ENCODE results near the gene ENSA.
A peak's percentile ranks its signal among the peaks of the same experiment; 100 is the strongest.

Gene ENSA

GRCh38 chr1:150576367-150576711, 53.1 kb downstream of the ENSA start:
- H3K9ac ChIP-seq (ENCODE audit: low read depth, low read length, poor library complexity, severe bottlenecking): peak overlapping the region; percentile 97
- no peak overlapping the region for H2AFZ ChIP-seq (ENCODE audit: low read length)
- H3K79me2 ChIP-seq (ENCODE audit: insufficient read depth, low read length): peaks cover 87% of the 10 kb centered on the region
- no peaks in the 10 kb centered on the region for H3K9me2 ChIP-seq (replicated peaks; ENCODE audit: low read depth, low read length)
- peak overlapping the region; percentile 97 for H3K4me3 ChIP-seq (ENCODE audit: low read length, poor library complexity, severe bottlenecking)
- peaks cover 16% of the 10 kb centered on the region for H3K27me3 ChIP-seq (ENCODE audit: insufficient read depth, low read length, poor library complexity, severe bottlenecking)
- peaks cover 49% of the 10 kb centered on the region for H3K4me1 ChIP-seq (ENCODE audit: insufficient read depth, low read length, poor library complexity, severe bottlenecking)
- peak overlapping the region; percentile 99 for H3K4me2 ChIP-seq (ENCODE audit: low read depth, low read length, poor library complexity, severe bottlenecking)
- H3K9me3 ChIP-seq (ENCODE audit: insufficient read depth, low read depth, low read length): no peaks in the 10 kb centered on the region
- no peaks in the 10 kb centered on the region for H3F3A ChIP-seq (ENCODE audit: low read depth)
- peaks cover 69% of the 10 kb centered on the region for H4K20me1 ChIP-seq (ENCODE audit: insufficient read depth, low read length, poor library complexity, severe bottlenecking)
- TF ChIP-seq CTCF (conservative IDR thresholded peaks at IDR 0.05; ENCODE audit: low read length): no peak
- TF ChIP-seq EZH2phosphoT487 (IDR thresholded peaks at IDR 0.05; ENCODE audit: borderline replicate concordance): no peak
- H3K36me3 ChIP-seq (ENCODE audit: insufficient read depth, low read length): peaks cover 52% of the 10 kb centered on the region

- Histone ChIP-seq H3K27me3 (ENCODE audit: insufficient read depth, low read length, poor library complexity, severe bottlenecking) (peaks cover 16% of the 10 kb centered on the region), H2AFZ (ENCODE audit: low read length) (no peak overlapping the region), H3K9ac (ENCODE audit: low read depth, low read length, poor library complexity, severe bottlenecking) (peak overlapping the region; percentile 97), H3K4me3 (ENCODE audit: low read length, poor library complexity, severe bottlenecking) (peak overlapping the region; percentile 97), H3F3A (ENCODE audit: low read depth) (no peaks in the 10 kb centered on the region), H3K9me2 (replicated peaks; ENCODE audit: low read depth, low read length) (no peaks in the 10 kb centered on the region), H3K9me3 (ENCODE audit: insufficient read depth, low read depth, low read length) (no peaks in the 10 kb centered on the region), H3K4me1 (ENCODE audit: insufficient read depth, low read length, poor library complexity, severe bottlenecking) (peaks cover 49% of the 10 kb centered on the region), H3K79me2 (ENCODE audit: insufficient read depth, low read length) (peaks cover 93% of the 10 kb centered on the region), H3K36me3 (ENCODE audit: insufficient read depth, low read length) (peaks cover 52% of the 10 kb centered on the region), H4K20me1 (ENCODE audit: insufficient read depth, low read length, poor library complexity, severe bottlenecking) (peaks cover 75% of the 10 kb centered on the region), H3K4me2 (ENCODE audit: low read depth, low read length, poor library complexity, severe bottlenecking) (peak overlapping the region; percentile 99)
- TF ChIP-seq CTCF (conservative IDR thresholded peaks at IDR 0.05; ENCODE audit: low read length) (no peak), EZH2phosphoT487 (IDR thresholded peaks at IDR 0.05; ENCODE audit: borderline replicate concordance) (no peak)
These were observed 53.7 kb downstream of the ENSA start for GRCh38 chr1:150575518-150576366.

- H3K36me3 ChIP-seq (ENCODE audit: insufficient read depth, low read length): peaks cover 52% of the 10 kb centered on the region
These were observed 54.3 kb downstream of the ENSA start for GRCh38 chr1:150575072-150575489.

More at GRCh38 chr1:150575072-150575489, 54.3 kb downstream of the ENSA start:
- Histone ChIP-seq H3K27me3 (ENCODE audit: insufficient read depth, low read length, poor library complexity, severe bottlenecking) (peaks cover 16% of the 10 kb centered on the region), H4K20me1 (ENCODE audit: insufficient read depth, low read length, poor library complexity, severe bottlenecking) (peaks cover 76% of the 10 kb centered on the region), H3K9me3 (ENCODE audit: insufficient read depth, low read depth, low read length) (no peaks in the 10 kb centered on the region), H3F3A (ENCODE audit: low read depth) (no peaks in the 10 kb centered on the region; the same call in 1 of the 2 replicates), H3K4me1 (ENCODE audit: insufficient read depth, low read length, poor library complexity, severe bottlenecking) (peaks cover 44% of the 10 kb centered on the region), H3K4me3 (ENCODE audit: low read length, poor library complexity, severe bottlenecking) (peak overlapping the region; percentile 97), H3K9ac (ENCODE audit: low read depth, low read length, poor library complexity, severe bottlenecking) (peak overlapping the region; percentile 97), H3K9me2 (replicated peaks; ENCODE audit: low read depth, low read length) (no peaks in the 10 kb centered on the region), H3K79me2 (ENCODE audit: insufficient read depth, low read length) (peaks cover 95% of the 10 kb centered on the region), H3K4me2 (ENCODE audit: low read depth, low read length, poor library complexity, severe bottlenecking) (peak overlapping the region; percentile 99), H2AFZ (ENCODE audit: low read length) (no peak overlapping the region)
- TF ChIP-seq EZH2phosphoT487 (IDR thresholded peaks at IDR 0.05; ENCODE audit: borderline replicate concordance): no peak
- no peak for TF ChIP-seq CTCF (conservative IDR thresholded peaks at IDR 0.05; ENCODE audit: low read length)

All from Loucy (cell line).